NCI-H2107 treated with DMSO at 0.1 percent for 48 hours (cell line): Measurements from ENCODE around the gene SNCB.

Experiments used
- DNase-seq: peaks from one replicate; lab custom pipeline; 2025; ENCODE audit not compliant: unreplicated experiment; lab: John Stamatoyannopoulos, UW

Gene SNCB

DNA sequence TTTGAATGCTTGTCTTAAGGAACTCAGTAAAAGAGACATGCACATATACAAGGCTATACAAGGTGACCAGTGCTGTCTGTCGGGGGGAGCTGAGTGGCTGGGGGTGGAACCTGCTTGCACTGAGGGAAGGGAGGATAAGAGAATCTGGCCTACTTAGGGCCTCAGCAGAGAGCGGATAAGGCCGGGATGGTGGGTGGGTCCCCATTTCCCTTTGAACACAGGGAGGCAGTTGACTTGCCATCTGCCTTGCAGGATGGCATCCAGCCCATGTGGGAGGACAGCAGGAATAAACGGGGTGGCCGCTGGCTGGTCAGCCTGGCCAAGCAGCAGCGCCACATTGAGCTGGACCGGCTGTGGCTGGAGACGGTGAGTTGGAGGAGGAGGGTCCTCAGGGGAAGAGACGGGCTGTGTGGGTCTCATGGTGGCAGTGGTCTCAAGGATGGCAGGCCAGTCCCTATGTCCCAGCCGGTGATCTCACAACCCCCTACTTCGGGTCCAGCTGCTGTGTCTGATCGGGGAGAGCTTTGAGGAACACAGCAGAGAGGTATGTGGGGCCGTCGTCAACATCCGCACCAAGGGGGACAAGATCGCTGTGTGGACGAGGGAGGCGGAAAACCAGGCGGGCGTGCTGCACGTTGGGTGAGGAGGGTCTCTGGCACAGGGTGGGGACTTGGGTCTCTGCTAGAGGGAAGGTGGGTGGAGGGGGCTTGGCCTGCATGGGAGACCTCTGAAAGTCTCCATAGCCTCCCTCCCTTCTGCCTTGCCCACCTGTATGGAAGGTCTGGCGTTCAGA is 14.7 kb upstream of the SNCB start:
- DNase-seq, result no peak

DNA sequence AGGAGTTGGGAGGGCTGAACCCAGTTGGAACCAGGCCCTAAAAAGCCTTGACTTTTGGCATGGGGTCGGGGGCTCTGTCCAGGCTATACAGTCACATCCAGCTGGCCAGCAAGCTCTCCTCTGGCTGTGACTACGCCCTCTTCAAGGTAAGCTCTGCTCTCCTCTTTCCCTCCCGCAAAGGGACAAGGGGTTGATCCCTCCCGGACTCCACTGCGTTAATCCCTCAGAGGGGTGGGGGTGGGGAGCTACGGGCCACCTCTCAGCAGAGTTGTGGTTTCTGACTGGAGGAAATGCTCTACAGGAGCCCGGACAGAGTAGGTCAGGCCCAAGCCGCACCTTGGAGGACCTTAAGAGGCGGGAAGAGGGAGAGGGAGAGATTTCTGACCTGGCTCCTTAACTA is 14.0 kb upstream of the SNCB start:
- no peak for DNase-seq

DNA sequence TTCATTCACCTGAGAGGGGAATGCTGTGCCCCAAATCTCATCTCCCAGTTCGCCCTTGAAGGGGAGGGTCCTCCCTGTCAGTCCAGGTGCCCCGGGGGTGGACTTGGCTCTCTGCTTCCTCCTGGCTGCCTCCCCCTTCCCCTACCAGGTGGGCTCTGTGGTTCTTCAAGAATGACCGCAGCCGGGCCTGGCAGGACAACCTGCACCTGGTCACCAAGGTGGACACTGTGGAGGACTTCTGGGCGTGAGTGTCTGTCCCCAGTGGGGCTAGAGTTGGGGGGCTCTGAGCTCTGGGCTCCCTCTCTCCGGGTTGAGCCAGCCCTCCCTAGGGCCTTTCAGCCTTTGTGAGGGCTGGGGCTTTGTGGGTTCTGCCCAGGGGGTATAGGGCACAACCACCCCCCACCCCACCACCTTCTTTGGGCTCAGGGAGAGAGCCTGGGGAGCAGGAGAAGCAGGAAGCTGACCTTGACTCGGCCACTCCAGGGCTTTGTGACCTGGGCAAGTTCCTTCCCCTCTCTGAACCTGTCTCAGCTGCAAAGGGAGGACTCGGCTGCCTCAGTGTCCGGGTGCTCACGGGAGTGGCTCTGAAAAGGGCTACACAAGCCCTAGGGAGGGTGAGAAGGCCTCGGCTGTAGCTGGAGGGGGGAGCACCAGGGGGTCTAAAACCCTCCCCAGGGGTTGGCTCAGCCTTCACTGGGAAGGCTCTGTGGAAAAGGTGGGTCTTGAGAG is 13.3 kb upstream of the SNCB start:
- no peak for DNase-seq

DNA sequence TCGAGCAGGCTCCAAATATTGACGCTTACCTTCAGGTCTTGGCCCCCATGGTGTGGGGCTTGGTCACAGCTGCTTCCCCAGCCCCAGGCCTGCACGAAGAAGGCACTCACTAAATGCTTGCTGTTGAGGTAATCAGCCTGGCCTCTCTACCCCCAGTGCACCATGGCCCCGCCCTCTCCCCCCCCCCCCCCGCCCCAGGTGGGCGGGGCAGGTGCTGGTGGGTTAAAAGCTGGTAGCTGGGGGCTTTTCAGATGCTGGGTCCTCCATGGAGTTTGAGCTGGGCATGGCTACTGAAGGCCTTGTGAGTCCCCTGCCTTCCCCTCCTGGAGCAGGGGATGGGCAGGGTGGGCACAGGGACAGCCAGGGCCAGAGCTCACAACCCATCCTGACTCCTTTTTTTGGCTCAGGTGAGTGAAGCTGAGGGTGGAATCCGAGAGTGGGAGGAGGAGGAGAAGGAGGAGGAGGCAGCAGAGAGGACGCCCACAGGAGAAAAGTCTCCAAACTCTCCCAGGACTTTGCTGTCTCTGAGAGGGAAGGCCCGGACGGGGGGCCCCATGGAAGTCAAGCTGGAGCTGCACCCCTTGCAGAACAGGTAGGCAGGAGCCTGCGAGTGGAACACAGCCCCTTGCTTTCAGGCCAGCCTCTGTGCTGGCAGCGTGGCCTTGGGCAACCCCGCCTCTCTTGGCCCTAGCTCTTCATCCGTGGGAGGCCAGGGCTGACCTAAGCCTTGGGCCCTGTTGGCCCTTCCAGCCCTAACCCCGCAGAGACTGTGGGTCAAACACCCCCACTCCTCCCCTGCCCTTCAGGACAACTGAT is 12.5 kb upstream of the SNCB start:
- no peak for DNase-seq

DNA sequence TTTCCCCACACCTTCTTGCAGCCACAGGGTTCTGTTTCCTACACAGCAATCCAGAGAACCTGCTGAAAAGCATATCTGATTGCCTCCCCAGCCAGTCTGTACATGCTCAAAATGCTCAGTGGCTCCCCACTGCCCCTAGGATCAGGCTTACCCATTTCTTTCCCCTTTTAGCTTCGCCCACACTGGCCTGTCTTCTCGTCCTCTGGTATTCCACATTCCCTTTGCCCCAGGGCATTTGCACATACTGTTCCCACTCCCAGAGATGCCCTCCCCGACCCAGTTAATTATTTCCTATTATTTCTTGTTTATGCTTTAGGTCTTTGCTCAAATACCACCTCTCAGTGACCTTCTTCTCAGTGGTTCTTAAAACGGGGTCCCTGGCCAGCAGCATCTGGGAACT is 10.3 kb upstream of the SNCB start:
- no peak for DNase-seq

DNA sequence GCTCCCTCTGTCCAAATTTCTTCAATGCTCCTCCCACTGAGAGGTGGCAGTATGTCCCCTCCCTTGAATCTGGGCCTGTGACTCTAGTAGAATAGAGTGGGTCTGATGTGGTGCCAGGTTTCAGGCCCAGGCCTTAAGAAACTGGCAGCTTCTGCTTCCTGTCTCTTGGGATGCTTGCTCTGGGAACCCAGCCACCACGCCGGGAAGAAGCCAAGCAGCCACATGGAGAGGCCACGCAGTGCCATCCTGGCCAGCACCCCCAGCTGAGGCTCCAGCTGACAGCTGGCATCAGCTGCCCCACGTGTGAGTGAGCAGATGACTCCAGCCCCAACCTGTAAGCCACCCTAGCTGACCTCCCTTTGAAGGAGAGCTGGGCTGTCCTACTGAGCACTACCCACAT is 9.6 kb upstream of the SNCB start:
- DNase-seq, result no peak

DNA sequence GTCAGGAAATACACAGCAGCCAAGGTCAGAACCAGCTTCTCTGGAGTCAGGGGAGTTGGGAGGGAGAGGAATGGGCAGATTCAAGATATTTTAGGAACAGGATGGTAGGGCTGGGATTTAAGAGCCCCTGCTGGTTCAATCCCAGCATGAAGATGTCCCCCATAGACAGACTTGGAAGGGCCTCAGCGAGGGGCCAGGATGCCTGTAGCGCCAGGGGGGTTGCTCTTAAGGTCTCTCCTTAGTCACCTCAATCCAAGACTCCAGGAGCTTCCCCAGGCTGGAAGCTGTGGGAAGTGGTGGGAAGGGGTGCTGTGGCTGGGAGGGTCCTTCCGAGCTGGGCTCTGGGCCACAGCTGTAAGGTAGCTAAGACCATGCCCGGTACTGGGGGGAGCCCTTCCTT is 8.9 kb upstream of the SNCB start:
- DNase-seq, result no peak

DNA sequence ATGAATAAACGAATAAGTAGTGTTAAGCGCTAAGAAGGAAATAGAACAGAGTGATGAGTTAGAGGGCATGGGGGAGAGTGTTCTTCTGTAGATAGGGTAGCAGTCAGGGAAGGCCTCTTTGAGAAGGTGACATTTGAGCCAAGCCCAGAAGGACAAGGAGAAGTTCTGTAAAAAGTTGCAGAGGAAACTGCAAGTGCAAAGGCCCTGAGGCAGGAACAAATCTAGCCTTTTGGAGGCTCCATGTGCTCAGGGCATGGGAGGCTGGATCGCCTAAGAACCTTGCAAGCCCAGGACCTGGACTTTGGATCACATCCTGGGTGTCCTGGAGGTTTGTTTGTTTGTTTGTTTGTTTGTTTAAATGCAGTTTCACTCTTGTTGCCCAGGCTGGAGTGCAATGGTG is 8.1 kb upstream of the SNCB start:
- no peak for DNase-seq

DNA sequence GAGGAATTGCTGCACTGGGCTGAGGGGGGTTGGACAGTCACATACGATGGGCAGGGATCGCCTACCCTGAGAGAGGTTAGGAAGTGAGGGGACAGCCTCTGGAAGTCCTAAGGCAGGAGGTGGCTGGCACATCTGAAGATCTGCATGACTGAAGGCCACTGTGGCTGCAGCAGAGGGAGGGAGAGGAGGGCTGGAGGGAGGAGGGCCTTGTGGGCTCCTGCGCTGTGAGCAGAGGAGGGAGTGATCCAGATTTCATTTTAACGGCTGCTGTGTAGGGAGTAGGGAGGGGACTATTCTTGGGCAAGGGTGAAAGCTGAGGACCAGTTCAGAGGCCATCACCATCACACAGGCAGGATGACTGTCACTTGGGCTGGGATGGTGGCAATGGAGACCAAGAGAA is 7.2 kb upstream of the SNCB start:
- no peak for DNase-seq

DNA sequence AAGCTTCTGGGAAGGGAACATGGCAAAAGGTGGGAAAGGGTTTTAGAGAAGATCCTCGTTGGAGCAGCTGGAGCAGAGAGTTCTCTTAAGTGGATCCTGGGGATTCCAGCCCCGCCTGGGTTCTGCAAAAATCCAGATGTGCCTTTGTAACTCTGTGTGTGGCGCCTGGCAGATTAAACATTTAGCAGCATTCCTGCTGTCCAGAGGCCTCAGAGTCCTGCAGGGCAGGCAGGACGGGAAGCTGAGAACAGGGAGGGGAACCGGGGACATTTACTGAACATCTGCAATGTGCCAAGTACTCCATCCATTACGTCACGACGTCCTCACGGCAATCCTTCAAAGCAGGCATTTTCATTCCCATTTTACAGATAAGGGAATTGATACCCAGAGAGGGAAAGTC is 6.1 kb upstream of the SNCB start:
- no peak for DNase-seq

DNA sequence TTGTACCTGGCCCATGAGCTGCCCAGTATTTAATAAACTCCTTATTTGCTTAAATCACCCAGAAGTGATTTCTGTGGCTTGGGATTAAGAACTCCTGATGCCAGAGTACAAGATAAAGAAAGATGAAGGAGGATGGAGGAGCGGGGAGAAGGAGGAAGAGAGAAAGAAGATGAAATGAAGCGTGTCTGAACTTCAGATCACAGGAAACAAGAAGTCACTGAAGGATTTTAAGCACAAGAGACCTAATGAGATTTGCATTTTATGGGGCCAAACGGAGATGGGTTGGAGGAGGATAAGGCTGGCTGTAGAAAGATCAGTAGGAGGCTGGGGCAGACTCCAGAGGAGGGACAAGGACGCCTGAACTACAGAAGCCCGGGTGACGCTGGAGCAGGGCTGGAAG is 3.3 kb upstream of the SNCB start:
- DNase-seq, result no peak

DNA sequence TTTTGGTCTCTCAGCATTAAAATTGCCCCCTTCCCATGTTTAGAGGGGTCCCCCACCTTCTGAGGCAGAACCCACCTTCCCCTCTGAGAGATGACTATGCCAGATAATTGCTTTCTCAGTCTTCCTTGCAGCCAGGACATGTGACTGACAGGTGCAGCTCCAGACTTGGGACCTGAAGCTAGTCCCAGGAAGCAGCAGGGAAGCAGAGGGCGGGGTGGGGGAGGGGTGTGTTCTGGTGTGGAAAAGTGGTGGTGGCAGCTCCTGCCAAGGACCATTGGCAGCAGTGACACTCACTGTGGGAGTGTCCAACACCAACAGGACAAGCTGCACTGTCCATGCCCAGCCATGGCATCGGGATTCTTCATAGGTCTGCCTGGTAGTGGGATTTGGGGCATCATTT is 2.4 kb upstream of the SNCB start:
- DNase-seq, result no peak

DNA sequence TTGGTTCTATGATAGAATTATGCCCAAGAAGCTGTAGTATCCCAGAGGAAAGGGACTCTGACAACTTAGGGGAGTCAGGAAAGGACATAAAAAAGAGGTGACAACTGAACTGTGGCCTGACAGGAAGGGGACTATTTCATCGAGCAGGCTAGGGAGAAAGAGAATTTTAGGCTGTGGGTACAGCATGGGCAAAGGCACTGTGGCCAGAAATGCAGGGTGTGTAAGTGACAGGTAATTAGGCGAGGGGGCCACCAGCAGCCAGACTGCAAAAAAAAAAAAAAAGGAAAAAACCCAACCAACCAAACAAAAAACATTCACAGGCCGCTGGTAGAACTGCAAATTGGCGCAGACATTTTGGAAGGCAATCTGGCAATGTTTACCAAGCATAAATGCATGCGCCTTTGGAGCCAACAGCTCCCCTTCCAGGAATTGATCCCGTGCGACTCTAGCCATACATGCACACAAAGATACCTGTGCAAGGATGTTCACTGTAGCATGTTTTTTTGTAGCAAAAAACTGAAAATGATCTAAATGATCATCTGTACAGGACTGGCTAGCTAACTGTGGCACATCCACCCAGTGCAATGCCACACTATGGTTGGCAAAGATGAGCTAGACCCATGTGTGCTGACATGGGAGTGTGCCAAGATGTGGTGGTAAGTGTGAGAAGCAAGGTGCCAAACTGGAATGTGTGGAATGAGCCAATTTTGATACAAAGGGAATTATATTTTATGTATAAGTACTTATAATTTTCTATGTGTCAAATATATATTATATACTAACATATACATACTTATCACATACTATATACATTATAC is 1.3 kb upstream of the SNCB start:
- no peak for DNase-seq

DNA sequence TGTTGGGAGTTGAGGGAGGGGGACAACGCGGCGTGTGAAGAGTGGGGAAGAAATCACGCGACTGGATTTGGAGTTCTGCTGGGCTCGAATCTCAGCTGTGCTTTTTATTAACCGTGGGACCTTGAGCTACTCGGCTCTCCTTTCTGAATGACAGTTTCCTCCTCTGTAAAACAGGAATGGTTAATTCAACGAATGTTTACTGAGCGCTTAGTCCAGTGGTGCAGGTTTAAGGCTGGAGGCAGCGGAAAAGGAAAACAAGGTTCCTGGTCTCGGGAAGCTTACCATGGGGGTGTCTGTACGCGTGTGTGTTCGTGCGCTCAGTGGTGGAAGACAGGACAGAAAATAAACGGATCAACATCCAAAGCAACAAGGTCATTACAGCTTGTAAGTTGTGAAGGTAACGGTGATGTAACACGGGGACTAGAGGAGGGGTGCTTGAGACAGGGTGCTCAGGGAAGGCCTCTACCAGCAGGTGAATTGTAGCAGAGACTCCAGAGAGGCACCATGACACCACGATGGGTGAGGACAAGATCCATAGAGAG is 418 bp upstream of the SNCB start:
- DNase-seq, result no peak

DNA sequence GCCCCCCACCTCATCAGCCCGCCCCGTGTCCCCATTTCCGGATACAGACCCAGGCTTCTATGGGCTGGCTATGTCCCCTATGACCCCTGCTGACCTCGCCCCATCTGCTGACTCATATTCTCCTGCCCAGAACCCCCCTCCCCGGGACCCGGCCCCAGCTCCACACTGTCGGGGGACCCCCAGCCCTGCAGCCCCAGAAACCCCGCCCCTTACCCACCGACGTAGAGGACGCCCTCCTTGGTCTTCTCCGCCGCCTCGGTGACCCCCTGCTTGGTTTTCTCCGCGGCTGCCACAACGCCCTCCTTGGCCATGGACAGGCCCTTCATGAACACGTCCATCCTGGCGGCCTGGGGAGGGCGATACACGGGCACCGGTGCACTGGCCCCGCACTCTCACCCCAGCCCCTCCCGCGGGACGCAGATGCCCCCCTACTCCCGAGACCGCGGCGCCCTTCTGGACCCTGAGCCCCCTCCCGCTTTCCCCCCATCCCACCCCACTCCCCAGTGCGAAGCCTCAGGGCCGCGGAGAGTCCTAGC is 949 bp downstream of the SNCB start:
- DNase-seq, result no peak

DNA sequence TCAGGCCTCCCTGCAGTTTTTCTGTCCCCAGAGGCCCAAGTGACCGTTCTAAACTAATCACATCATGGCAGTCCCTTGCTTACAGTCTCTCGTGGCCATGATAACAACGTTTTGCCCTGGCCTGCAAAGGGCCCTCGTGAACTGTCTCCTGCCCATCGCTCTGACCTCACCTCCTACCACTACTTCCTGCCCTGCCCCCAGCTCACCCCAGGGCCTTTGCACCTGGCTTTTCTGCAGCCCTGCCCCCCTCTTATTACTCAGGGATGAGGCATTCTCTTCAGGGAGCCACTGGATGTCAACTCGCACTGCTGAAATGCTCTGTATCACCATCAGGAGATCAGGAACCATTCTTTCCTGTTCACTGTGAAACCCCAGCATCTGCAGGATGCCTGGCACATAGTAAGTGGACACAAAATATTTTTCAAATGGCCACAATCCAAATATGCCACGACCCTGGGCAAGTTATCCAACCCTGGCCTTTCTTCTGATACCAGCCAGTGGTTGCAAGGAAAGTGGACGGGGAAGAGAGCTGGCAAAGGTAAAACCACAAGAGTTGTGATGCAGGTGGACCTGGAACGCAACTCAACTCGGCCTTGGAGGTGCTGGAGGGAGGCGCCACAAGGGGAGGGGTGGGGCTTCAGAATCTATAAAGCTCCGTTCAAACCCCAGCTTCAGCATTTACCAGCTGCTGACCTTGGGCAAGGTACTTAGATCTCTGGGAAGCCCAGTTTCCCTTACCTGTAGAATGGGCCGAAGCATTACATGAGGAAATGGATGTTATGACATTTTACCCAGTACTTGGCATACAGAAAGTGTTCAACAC is 1.7 kb downstream of the SNCB start:
- no peak for DNase-seq

DNA sequence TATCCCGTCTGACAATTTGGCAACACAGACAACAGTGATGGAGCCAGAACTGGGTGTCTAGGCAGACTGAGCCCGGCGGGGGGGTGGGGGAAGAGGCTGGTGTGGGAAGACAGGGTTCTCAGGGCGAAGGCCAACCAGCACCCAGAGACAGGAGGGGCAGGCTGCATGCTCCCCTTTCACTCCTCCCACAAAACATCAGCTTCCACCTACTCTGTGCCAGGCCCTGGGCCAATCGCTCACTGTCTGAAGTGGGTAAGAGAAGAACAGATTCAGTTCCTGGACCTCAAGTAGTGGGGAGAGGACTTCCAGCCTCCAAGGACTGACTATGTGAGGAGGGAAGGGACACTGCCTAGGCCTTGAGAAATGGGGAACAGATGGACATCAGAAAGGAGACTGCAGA is 2.8 kb downstream of the SNCB start:
- DNase-seq, result no peak

DNA sequence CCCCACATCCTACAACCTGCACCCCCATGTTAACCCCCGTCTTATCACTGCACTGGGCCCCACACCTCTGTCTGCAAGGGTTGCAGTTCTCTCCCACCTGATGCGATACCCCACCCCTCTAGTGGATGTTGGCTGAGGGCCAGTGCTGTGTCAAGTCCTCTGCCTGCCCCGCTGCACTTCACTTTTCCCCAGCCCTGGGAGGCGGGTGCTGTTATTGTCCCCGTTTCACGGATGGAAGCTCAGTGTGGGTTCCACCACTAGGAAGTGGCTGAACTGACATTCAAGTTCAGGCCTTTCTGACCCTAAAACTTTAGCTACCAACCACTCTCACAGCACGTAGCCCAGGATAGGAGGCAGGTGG is 3.5 kb downstream of the SNCB start:
- DNase-seq, result no peak

DNA sequence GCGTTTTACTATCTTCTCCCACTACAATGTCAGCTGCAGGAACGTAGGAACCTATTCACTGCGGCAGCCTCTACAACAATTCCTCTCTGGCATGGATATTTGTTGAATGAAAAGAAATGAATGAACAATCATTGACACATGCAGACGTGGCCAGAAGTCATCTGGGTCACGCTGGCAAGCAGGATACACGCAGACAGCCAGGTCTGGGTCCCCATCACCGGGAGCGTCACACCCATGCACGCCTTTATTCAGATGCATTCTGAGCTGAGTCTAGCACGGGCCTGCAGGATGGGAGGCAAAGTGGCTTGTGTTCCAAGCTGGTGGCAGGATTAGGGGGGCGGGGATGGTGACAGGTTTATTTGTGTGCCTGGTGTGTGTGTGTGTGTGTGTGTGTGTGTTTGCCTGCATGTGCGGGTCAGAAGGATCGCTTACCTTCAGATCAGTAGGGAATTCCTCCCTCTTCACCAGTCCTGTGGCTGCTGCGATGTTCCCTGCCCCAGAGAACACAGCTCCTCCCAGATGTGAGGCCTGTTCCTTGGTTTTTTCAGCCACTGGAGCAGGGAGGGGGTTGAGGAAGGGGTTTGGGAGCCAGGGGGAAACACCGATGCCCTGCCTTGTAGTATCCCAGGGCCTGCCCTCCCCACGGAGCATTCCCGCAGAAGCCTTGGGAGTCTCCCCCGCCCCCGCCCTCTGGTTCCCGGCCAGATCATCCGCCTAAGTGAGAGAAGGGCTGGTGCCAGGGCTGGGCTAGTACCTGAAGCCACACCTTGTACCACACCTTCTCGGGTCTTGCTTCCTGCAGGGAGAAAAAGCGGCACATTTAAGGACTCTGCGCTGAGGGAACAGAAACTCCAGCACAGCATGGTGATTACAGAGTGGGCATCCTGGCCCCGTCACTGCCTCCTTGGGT is 4.1 kb downstream of the SNCB start:
- DNase-seq, result no peak
